Panc1 (cell line): ENCODE data around the gene LPIN2.

Experiments
- CTCF ChIP-seq: fragments of 450-650 bp; IDR thresholded peaks from 2 replicates; pipeline ENCODE4 v1.5.1; 2017; ENCODE audit warnings: mild to moderate bottlenecking
- POLR2AphosphoS5 ChIP-seq: IDR thresholded peaks from 2 replicates; pipeline ENCODE4 v1.6.1; 2012; ENCODE audit warnings: mild to moderate bottlenecking, low read depth, low read length, moderate library complexity
- REST ChIP-seq, 2 experiments: IDR thresholded peaks; 2 replicates each; pipeline ENCODE4 v1.6.1; 2011 to 2012; ENCODE audit warnings: low read depth in 2 of 2, control low read depth in 1 of 2, low read length in 1 of 2, mild to moderate bottlenecking in 1 of 2, moderate library complexity in 1 of 2; ENCODE audit not compliant: insufficient read depth in 1 of 2
- SIN3A ChIP-seq: IDR thresholded peaks from 2 replicates; pipeline ENCODE4 v1.6.1; 2012; ENCODE audit warnings: low read depth, mild to moderate bottlenecking, low read length, moderate library complexity, borderline replicate concordance; ENCODE audit not compliant: insufficient read depth
- TCF7L2 ChIP-seq: IDR thresholded peaks from 2 replicates; pipeline ENCODE4 v1.6.1; 2011; ENCODE audit warnings: mild to moderate bottlenecking, low read depth, low read length, inconsistent platforms

DNA sequence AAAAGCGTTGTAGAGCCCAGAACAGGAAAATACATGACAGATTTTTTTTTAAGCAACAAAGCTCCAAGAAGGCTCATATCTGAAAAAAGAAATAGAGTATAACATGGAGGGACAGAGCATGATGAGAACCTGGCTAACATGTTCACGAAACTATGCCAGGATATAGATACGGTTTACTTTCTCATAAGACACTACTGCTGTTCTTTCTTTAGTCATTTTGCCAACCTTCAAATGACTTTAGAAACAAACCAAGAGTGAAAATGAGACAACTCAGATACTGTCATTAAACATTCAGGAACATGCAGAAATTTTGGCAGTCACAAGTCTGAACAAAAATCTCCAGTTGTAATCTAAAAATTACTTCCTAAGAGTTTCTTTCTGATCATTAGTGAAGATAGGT lies 14.3 kb downstream of the LPIN2 start:
- TF ChIP-seq POLR2AphosphoS5 (no peak), CTCF (no peak), SIN3A (no peak), TCF7L2 (no peak), REST (IDR thresholded peaks at IDR 0.05; ENCODE audit: insufficient read depth in 1 of 2, low read depth in 2 of 2, low read length in 1 of 2) (no peak)
